Skeletal muscle cell (primary cell): Measurements from ENCODE around the gene ARIH1.

Experiments used
- DNase-seq: peaks from one replicate; pipeline ENCODE4 v3.0.0-alpha.2; 2010; ENCODE audit warnings: low read depth
- H3K4me3 ChIP-seq: 2 replicates; pipeline ENCODE4 v1.5.1; 2011; ENCODE audit warnings: low read depth, mild to moderate bottlenecking, control low read depth, low read length, moderate library complexity

The ARIH1 gene

DNA sequence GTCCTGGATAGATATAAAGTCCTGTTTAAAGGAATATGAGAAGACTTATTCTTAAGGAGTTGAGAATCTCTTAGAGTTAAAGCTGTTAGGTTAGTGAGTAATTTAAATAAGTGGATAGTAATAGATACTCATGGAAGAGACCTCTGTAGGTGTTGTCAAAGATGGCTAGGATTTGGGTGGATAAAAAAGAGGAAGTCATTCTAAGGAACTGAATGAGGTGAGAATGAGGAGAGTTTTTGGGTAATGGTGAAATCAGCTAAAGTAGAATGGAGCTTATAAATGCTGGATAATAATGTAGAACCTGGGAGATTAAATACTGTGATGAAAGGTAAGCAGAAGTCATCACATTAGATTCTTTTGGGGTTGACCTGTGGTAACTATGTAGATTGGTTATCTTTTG, 8.1 kb downstream of the ARIH1 start:
- no peak for DNase-seq
- no peak overlapping the region for H3K4me3 ChIP-seq

DNA sequence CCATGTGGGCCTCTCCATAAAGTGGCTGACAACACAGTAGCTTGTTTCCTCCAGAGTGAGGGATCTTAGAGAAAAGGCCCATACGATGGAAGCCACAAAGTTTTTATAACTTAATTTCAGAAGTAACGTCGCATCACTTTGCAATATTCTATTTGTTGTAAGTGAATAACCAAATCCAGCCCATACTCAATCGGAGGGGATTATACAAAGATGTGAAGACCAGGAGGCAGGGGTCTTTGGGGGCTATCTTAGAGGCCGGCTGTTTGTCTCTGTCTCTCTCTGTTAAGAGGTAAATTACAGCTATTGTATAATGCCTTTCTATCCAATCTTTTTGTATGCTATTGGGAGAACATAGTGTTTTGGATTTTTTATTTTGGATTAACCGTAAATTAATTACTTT, 9.1 kb downstream of the ARIH1 start:
- no peak overlapping the region for H3K4me3 ChIP-seq
- DNase-seq = no peak

DNA sequence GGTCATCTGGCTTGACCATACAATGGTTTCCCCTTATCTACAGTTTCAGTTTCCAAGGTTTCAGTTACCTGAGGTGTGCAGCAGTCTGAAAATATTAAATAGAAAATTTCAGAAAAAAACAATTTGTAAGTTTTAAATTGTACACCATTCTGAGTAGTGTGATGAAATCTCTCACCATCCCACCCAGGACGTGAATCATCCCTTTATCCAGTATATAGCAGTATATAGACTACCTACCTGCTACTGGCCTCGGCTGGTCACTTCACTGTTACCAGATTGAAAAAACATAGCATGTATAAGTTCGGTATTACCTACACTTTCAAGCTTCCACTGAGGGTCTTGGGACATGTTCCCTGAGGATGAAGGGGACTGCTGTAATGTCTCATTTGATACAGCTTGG, 12.0 kb downstream of the ARIH1 start:
- no peak for DNase-seq
- no peak overlapping the region for H3K4me3 ChIP-seq

DNA sequence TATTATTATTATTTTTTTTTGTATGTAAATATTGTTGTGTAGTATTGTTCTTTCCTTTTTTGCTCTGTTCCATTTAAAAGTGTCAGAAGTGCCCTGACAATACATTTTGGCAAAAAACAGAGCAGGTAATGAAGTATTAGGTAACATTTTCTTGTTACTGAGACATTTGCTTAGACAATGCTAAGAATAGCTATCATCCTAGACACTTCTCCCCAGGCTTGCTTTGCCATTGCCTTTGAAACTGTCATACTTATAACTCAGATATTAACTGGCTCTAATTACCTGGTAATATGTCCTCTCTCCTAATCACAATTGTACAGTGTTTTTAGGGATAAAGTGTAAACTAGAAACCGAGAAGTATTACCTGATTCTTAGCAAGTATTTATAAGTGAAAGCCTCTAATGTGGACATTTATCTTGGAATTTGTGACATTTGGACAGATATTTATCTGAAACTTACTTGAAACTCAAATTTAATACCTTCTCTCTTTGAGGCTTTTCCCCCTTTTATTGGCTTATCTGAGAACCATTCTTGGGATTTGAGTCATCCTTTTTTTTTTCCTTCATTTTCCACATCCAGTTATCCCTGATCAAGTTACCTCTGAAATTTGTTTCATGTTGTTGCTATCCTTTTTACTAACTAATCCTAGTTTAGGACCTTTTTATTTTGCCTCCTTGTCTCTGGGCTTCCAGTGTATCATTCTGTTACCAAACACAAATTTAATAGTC, 13.1 kb downstream of the ARIH1 start:
- no peak for DNase-seq
- no peak overlapping the region for H3K4me3 ChIP-seq

DNA sequence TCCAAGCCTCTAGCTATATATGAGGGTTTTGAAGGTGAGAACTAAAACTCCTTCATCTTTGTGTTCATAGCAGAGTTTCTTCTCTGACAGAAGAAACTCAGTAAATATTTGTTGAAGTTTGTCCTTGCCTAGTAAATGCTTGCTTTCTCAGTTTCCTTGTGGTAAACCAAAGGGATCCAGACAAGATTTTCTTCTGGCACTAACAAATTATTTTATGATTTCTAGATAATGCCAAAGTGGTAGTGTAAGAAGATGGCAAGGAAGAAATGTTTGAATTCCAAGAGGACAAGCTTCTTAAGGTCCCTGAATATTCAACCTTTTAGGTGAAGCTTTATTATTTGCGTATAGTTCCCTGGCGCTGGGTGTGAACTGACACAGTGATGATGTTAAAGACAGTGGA, 14.4 kb downstream of the ARIH1 start:
- DNase-seq = no peak
- H3K4me3 ChIP-seq = no peak overlapping the region

DNA sequence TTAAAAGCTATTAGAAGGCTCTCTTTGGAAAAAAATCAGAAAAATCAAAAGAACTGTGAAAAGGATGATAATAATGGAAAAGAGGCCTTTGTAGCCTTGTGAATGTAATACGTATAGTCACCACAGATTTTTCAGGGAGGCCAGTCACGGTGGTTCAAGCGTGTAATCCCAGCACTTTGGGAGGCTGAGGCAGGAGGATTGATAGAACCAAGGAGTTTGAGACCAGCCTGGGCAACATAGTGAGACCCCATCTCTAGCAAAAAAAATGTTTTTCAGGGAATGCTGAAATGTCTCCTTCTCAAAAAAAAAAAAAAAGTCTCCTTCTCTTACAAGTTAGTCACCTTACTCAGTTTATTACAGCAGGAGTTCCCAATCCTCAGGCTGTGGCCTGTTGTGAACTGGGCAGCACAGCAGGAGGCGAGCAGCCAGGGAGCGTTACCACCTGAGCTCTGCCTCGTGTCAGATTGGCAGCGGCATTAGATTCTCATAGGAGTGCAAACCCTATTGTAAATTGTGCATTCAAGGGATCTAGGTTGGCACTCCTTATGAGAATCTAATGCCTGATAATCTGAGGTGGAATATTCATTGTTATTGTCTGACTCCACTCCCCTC, 15.9 kb downstream of the ARIH1 start:
- no peak for DNase-seq
- no peak overlapping the region for H3K4me3 ChIP-seq

DNA sequence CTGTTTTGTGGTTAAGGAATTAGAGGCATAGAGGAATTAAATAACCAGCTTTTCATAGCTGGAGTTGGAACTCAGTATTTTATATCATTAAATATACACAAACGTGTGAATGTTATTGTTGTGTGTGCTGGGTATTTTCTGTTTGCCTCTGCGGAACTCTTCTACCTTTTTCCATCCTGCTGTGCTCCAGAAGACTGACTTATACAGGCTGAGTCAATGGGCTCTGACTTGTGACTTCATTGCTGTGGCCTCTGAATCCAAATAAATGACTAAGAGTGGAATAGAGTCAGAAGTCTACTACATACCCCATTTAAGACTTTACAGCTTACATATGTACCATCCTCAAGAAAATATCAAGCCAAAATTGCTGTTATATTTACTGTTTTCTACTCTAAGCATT, 17.6 kb downstream of the ARIH1 start:
- peak; percentile 39 for DNase-seq
- no peak overlapping the region for H3K4me3 ChIP-seq

DNA sequence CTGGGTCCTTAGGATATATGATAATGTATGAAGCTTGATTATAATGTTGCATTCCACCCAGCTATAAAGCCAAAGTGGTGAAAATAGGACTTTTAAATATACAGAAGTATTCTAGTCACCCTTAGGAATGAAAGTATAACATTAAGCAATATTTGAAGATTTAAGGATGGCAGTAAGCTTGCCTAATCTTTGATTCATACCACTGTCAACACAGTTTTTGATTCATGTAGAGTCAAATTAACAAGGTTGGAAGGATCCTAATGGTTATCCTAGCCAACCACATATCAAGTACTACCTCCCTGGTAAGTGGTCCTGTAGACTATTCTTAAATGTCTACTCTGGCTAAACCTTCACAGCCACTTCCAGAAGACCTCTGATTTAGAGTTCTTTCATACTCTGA, 18.6 kb downstream of the ARIH1 start:
- DNase-seq = no peak

DNA sequence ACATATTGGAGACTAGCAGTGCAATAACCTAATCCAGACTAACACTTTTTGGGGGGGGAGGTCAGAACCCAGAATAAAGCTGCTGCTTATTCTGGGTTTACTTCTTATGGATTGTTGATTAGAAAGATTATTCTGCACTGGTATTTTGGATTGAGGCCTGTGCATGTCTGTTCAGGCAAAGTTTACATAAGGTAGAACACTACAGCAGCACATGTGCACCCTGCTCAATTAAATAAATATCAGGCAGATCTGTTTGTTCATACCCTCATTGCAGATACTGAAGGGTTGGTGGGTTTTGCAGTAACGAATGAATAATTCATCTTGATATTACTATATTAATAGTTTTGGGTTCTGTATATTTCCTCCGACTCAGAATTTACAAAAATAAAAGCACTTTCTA, 19.1 kb downstream of the ARIH1 start:
- no peak for DNase-seq

More for the DNA sequence above, 18.6 kb downstream of the ARIH1 start:
- H3K4me3 ChIP-seq = no peak overlapping the region

DNA sequence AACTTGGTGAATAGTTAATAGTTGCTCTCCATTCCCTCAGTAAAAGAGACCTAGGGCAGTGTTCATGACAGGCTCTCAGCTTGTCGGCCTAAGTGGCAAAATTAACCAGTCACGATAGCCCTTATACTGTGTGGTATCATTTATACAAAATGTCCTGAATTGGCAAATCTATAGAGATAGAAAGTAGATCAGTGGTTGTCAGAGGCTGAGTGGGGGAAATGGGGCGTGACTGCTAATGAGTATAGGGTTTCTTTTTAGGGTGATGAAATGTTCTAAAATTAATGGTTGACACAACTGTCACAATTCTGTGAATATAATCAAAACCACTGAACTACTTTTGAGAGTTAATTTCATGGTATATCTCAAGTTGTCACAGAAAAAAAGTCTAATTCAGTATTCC, 20.9 kb downstream of the ARIH1 start:
- DNase-seq = no peak
- no peak overlapping the region for H3K4me3 ChIP-seq

More for the DNA sequence above, 19.1 kb downstream of the ARIH1 start:
- H3K4me3 ChIP-seq = no peak overlapping the region

DNA sequence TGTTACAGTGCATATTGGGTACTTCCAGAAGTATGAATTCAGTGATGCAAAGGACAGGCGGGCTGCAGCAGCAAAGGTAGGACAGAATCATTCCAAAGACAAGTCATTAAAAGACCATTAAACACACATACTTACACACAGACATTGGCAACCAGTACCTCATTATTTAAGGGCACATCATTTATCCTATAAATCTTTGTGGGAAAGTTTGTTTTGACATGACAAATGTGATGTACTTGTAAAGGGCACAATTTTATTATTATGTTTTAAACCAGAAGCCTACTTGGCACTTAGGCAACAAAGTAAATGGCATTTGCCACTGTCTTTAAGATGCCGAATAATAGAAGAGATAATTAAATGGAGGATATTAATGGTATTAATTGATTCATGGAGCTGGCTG, 22.7 kb downstream of the ARIH1 start:
- no peak overlapping the region for H3K4me3 ChIP-seq
- no peak for DNase-seq

DNA sequence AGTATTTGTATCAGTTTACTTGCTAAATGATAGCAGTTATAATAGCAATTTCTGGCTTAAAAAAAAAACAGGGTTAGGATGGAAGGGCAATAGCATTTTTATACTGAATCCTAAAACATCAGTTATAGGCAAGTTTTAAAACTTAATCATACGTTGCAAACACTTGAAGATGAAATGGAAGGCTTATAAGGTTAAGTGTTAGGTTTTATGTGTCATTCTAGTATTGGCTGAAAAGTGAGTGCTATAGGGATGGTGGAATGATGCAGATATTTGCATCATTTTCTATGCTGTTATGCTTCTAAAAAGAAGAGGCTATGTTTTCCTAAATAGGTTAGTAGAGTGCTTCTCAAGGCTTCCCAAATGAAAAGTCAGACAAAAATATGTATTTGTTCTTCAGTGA, 23.3 kb downstream of the ARIH1 start:
- no peak overlapping the region for H3K4me3 ChIP-seq
- no peak for DNase-seq

DNA sequence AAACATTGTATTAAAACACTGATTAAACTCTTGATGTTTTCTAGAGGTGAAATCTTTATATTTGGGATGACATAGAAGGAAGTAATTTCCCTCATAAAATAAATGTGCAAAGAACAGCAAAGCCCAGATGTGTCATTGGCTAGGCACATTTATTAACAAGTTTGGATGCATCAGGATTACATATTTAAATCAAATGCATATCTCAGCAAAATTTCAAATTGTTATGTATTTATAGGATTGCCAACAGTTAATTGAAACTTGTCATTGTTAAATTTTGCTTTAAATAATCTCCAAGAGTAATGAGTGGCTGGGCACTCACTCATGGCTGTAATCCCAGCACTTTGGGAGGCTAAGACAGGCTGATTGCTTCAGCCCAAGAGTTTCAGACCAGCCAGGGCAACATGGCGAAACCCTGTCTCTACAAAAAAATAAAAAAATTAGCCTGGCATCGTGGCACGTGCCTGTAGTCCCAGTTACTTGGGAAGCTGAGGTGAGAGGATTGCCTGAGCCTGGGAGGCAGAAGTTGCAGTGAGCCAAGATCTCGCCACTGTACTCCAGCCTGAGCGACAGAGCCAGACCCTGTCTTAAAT, 28.2 kb downstream of the ARIH1 start:
- no peak for DNase-seq
- H3K4me3 ChIP-seq = no peak overlapping the region

DNA sequence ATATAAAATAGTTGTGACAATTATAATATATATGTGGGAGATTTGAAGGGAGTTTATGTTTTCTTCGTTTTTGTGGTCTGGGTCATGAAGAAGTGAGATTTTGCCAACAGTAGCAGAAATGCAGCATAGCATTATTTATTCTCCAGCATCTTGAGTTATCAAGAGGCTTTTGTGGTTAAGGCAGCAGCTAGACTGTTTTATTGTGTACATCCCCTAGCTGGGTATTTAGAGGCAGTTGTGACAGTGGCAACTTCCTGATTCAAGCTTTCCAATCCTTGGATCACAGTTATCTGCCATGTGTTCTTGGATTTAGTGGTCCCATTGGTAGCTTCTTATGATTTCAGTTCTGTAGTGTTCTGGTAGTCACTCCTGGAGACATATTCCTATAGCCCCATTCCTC, 29.0 kb downstream of the ARIH1 start:
- no peak overlapping the region for H3K4me3 ChIP-seq
- DNase-seq = no peak

DNA sequence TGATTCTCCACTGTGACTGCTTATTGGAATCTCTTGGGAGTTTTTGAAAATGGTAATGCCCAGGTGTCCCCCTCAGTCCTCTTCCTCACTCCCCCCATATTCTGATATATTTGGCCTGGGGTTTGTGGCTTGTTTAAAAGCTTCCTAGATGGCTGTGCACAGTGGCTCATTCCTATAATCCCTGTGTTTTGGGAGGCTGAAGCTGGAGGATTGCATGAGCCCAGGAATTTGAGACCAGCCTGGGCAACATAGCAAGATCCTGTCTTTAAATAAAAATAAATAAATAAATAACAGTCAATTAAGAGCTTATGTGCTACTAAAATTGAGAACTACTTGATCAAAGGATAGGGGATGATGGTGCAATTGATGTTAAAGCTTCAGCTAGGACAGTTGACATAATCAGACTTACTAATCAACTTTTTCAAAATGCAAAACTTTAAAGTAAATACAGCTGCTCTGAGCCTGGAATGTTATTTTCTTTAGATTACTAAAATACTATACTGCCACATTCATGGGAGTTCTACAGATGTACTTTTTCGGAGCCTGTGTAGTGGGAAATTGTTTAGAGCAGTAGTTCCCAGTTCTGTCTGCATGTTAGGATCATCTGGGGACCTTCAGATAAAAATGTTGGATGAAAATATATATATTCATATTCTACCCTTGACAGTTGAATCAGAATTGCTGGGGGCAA, 33.4 kb downstream of the ARIH1 start:
- H3K4me3 ChIP-seq = no peak overlapping the region
- no peak for DNase-seq

DNA sequence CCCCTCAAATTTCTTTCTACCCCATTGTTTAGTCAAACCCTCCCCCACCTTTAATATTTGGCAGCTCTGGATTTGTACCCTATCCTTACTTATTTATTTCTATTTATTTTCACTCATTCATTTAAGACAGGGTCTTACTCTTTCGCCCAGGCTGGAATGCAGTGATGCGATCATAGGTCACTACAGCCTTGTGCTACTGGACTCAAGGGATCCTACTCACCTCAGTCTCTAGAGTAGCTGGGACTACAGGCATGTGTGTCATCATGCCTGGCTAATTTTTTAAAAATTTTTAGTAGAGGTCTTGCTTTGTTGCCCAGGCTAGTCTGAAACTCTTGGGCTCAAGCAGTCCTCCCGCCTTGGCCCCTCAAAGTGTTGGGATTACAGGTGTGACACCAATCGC, 35.4 kb downstream of the ARIH1 start:
- H3K4me3 ChIP-seq = no peak overlapping the region
- DNase-seq = no peak

DNA sequence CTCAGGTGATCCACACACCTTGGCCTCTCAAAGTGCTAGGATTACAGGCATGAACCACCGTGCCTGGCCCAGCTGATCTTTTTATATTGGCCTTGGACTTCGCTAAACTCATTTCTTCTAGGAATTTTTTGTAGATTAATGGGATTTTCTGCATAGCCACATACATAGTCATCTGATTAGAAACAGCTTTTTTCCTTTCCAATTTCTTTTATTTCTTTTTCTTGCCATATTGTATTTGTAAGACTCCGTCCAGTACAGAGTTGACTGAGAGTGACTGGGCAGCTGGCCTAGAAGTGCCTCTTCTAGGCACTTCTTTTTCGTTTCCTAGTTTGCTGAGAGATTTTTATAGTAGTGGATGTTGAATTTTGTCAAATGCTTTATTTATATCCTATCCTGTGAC, 37.4 kb downstream of the ARIH1 start:
- no peak for DNase-seq
- no peak overlapping the region for H3K4me3 ChIP-seq

DNA sequence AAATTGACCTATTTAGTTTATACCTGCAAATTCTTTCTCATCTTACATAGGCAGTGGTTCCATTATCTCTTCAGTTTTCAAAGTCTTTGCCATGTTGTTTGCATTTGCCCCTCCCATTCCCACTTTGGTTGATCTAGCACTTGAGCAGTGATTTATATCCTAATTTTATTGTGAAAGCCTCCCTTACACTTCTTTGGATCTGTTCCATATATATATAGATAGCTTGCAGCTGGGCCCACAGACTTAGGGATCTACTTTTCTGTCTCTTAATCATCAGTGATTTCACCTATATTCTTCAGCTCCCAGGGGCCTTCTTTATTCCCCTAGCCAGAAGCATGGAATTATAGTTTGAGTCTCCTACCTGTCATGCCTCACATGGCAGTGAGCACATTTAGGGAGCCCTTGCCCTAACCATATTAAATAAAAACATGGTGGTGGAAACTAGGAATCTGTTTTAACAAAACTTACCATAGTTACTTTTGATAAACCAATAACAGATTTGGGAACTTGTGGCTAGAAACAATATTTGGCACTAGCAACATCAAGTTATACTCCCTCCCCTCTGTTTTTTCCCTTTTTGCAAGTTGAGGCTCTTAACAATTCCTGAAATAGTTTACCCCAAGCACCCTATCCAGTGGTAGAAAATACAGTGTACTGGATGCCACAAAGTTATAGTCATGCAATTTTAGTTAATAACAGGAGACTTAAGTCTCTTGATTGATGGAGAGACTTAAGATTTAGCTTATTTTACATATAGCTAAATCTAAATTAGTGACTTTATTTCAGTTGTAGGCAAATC, 41.7 kb downstream of the ARIH1 start:
- DNase-seq = no peak
- no peak overlapping the region for H3K4me3 ChIP-seq

DNA sequence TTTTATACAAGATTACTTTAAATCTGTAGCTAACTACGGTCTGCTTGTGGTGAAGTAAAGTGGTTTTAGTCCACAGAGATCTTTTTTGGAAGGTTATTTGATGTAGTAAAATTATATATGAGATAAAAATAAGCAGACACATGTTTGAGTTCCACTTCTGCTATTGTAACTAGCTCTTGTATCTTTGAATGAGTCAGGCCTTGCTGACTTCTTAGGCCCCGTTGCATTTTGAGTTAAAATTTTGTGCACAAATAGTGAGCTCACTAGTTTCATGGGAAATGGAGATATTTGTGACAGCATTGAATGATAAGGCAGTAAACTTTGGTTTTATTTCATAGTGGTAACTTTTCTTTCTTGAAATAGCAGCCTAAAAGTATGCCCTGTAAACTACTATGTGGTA, 42.6 kb downstream of the ARIH1 start:
- DNase-seq = no peak
- no peak overlapping the region for H3K4me3 ChIP-seq

DNA sequence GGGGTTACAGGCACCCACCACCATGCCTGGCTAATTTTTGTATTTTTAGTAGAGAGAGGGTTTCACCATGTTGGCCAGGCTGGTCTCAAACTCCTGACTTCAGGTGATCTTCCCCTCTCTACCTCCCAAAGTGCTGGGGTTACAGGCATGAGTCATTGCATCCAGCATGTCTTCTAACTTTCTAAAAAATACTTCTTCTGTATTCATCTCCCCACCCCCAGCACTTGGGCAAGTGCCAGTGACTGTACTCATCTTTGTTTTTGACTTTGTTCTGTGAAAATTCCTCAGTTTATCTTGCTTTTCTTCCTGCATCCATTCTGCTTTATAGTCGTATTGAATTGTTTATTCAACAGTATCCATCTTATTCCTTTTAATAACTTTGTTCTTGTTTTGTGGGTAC, 47.6 kb downstream of the ARIH1 start:
- peak; percentile 20 for DNase-seq
- H3K4me3 ChIP-seq = no peak overlapping the region
